Neural cell (in vitro differentiated cells): ENCODE results near the gene AK4.
"Not testable (repeated sequence)": the region's sequence is repeated elsewhere in the genome, so short reads cannot be mapped to it uniquely, and the experiment has no call there.

Experiments
- EP300 ChIP-seq: fragments of 450-650 bp; conservative IDR thresholded peaks from 2 replicates; pipeline ENCODE4 v1.6.1; 2014; ENCODE audit warnings: antibody characterized with exemption, mild to moderate bottlenecking, moderate library complexity; ENCODE audit not compliant: poor library complexity, severe bottlenecking
- EZH2 ChIP-seq: fragments of 200-600, 300-800 bp; shearing (Covaris generic), sonication (generic); IDR thresholded peaks from 2 replicates; pipeline ENCODE4 v1.6.1; 2014; ENCODE audit warnings: antibody characterized with exemption, low read length, borderline replicate concordance, mild to moderate bottlenecking; ENCODE audit not compliant: insufficient read depth, poor library complexity, severe bottlenecking
- MXI1 ChIP-seq: fragments of 450-650 bp; conservative IDR thresholded peaks from 2 replicates; pipeline ENCODE4 v1.6.1; 2014; ENCODE audit warnings: antibody characterized with exemption, mild to moderate bottlenecking; ENCODE audit not compliant: poor library complexity, severe bottlenecking
- POLR2AphosphoS5 ChIP-seq: IDR thresholded peaks from 2 replicates; pipeline ENCODE4 v1.6.1; 2012
- RAD21 ChIP-seq: fragments of 450-650 bp; conservative IDR thresholded peaks from 2 replicates; pipeline ENCODE4 v1.6.1; 2014; ENCODE audit warnings: antibody characterized with exemption, mild to moderate bottlenecking, moderate library complexity
- SMC3 ChIP-seq: fragments of 450-650 bp; conservative IDR thresholded peaks from 2 replicates; pipeline ENCODE4 v1.6.1; 2014; ENCODE audit warnings: antibody characterized with exemption, mild to moderate bottlenecking, moderate library complexity; ENCODE audit not compliant: poor library complexity
- TAF1 ChIP-seq: IDR thresholded peaks from 2 replicates; pipeline ENCODE4 v1.6.1; 2012; ENCODE audit warnings: low read depth
- TF ChIP-seq, protein P1 (sequence below): fragments of 450-650 bp; IDR thresholded peaks from 2 replicates; pipeline ENCODE4 v1.5.1; 2014; ENCODE audit warnings: antibody characterized with exemption, mild to moderate bottlenecking, moderate library complexity; ENCODE audit not compliant: poor library complexity, severe bottlenecking
- TF ChIP-seq, protein P2 (sequence below): IDR thresholded peaks from 2 replicates; pipeline ENCODE4 v1.6.1; 2012; ENCODE audit warnings: borderline replicate concordance

DNA sequence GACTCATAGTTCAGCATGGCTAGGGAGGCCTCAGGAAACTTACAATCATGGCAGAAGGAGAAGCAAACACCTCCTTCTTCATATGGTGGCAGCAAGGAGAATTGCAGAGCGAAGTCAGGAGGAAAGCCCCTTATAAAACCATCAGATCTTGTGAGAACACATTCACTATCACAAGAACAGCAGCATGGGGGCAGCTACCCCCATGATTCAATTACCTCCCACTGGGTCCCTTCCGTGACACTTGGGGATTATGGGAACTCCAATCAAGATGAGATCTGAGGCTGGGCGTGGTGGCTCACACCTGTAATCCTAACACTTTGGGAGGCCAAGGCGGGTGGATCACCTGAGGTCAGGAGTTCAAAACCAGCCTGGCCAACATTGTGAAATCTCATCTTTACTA lies 18.9 kb upstream of the AK4 start:
- TF ChIP-seq, protein P1, sequence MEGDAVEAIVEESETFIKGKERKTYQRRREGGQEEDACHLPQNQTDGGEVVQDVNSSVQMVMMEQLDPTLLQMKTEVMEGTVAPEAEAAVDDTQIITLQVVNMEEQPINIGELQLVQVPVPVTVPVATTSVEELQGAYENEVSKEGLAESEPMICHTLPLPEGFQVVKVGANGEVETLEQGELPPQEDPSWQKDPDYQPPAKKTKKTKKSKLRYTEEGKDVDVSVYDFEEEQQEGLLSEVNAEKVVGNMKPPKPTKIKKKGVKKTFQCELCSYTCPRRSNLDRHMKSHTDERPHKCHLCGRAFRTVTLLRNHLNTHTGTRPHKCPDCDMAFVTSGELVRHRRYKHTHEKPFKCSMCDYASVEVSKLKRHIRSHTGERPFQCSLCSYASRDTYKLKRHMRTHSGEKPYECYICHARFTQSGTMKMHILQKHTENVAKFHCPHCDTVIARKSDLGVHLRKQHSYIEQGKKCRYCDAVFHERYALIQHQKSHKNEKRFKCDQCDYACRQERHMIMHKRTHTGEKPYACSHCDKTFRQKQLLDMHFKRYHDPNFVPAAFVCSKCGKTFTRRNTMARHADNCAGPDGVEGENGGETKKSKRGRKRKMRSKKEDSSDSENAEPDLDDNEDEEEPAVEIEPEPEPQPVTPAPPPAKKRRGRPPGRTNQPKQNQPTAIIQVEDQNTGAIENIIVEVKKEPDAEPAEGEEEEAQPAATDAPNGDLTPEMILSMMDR, result not testable (repeated sequence)
- not testable (repeated sequence) for TF ChIP-seq EZH2, EP300, POLR2AphosphoS5, RAD21, TAF1, SMC3, MXI1
- TF ChIP-seq, protein P2, sequence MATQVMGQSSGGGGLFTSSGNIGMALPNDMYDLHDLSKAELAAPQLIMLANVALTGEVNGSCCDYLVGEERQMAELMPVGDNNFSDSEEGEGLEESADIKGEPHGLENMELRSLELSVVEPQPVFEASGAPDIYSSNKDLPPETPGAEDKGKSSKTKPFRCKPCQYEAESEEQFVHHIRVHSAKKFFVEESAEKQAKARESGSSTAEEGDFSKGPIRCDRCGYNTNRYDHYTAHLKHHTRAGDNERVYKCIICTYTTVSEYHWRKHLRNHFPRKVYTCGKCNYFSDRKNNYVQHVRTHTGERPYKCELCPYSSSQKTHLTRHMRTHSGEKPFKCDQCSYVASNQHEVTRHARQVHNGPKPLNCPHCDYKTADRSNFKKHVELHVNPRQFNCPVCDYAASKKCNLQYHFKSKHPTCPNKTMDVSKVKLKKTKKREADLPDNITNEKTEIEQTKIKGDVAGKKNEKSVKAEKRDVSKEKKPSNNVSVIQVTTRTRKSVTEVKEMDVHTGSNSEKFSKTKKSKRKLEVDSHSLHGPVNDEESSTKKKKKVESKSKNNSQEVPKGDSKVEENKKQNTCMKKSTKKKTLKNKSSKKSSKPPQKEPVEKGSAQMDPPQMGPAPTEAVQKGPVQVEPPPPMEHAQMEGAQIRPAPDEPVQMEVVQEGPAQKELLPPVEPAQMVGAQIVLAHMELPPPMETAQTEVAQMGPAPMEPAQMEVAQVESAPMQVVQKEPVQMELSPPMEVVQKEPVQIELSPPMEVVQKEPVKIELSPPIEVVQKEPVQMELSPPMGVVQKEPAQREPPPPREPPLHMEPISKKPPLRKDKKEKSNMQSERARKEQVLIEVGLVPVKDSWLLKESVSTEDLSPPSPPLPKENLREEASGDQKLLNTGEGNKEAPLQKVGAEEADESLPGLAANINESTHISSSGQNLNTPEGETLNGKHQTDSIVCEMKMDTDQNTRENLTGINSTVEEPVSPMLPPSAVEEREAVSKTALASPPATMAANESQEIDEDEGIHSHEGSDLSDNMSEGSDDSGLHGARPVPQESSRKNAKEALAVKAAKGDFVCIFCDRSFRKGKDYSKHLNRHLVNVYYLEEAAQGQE, result not testable (repeated sequence)
